Activated CD4-positive, CD25-positive, alpha-beta regulatory T cell (primary cell): ENCODE data around the gene NFIX.

Experiments
- DNase-seq, 4 experiments: peaks; one replicate each; lab custom pipeline; 2025; lab: John Stamatoyannopoulos, UW

The NFIX gene

DNA sequence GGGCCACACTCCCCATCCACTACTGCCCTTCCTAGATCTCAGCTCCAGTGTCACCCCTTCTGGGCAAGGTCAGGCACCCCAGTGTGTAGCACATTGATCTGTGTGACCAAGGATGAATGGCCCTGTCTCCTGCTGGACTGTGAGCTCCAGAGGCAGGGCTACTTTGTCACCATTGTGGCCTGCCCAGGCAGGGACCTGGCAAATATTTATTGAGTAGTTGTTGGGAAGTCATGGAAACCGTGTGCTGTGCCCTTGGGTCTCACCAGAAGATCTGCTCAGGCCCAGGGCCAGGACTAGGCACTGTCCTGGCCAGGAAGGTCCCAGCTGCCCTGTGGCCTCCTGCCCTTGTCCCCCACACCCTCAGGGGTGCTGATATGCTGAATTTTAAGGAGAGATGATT is 133.3 kb downstream of the NFIX start:
- no peak for DNase-seq

DNA sequence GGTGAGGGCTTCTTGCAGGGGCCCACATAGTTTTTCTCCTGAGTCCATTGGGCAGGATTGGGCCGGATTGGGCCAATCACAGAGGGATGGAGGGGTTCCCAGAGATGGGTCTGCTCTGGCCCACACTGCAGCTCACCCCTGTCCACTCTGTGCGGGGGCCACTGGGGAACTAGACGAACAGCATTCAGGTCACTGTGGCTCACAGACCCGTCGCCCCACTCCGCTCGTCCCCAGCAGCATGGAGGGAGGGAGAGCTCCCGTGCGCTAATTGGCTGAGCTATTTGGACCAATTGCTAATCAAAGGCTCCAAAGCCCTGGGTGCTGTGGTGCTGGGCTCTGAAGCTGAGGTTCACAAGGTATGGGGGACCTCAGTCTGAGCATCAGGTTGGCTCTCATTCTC is 134.1 kb downstream of the NFIX start:
- DNase-seq = no peak

DNA sequence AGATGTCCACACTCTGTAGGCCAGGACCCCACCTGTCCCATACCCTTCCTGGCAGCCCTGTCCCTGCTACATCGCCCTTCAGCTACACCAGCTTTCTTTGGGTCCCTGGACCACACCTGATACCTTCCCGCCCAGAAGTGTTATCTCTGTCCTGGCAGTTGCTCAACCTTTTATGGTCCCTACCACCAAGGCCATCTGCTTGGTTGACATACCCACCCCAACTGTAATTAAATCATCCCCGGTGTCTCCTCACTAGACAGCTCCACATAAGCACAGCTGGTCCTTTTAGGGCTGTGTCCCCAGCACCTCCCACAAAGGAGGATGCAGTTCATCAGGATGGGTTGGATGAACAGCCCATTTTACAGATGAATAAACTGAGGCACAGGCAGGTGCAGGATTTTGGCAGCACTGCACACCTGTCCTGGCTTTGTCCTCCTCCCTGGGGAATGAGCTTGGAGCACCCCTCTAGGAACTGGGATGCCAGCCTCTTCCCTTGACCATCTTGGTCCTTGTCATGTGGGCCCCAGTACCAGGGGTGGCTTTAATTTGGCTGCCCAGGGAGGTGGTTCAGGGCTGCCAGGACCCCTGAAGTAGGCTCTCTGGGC is 135.7 kb downstream of the NFIX start:
- no peak for DNase-seq

DNA sequence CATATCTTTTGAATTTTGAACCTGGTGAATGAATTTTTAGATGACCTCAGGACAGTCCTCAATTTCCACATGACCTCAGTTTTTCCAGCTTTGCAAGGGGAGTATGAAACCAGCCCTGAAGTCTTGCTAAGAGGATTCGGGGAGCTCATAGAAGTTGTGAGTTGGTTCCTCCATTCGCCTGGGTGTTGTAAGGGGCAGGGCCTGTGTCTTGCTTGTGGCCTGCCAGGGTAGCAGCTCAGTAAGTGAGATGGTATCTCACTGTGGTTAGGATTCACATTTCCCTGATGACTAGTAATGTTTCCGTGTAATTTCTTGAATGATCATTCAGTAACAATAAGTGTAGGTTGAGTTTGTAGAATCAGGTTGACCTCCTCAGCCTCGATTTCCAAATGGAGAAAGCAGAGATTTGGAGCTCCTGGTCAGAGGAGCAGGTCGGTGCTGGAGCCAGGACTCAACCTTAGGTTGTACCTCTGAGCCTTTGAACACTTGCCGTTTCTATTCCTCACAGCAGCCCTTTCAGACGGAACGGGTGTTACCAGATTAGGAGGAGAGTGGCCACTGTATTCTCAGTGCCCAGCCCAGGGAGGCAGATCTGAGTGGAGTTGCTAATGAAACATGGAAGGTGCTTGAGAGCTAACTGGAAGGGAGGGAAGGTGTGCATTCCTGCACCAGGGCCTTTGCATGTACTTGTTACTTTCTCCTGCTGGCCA is 137.4 kb downstream of the NFIX start:
- no peak for DNase-seq

DNA sequence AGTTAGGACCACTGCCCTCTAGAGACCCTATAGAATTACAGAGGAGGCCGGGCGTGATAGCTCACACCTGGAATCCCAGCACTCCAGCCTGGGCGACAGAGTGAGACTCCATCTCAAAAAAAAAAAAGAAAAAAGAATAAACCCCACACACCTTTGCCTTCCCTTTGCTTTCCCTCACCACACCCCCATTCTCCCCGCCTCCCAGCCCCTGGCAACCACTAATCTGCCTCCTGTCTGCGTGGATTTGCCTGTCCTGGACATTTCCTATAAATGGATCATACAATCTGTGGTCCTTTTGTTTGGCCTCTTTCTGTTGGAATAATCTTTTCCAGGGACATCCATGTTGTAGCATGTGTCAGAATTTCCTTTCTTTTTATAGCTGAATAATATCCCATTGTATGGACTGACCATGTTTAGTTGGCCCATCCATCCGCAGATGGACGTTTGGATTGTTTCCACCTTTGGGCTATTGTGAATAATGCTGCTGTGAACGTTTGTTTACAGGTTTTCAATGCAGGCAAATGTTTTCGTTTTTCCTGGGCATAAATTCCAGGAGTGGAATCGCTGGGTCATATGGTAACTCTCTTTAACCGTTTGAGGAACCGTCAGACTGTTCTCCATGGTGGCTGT is 138.1 kb downstream of the NFIX start:
- DNase-seq = no peak

DNA sequence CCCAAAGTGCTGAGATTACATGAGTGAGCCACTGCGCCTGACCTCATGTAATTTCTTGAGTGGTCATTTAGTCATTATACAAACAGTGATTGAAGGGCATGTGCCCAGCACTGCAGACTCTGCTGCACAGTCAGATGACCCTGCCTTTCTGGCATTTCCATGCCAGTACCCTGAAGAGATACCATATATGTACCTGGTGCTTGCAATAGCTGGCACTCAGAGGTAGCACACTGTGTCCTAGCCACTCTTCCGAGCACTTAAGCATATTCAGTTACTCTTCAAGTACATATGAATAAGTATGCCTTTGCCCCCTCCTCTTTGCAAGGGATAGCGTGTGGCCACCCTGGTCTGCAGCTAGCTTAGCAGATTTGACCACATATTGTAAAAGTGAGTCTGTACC is 139.4 kb downstream of the NFIX start:
- no peak for DNase-seq

DNA sequence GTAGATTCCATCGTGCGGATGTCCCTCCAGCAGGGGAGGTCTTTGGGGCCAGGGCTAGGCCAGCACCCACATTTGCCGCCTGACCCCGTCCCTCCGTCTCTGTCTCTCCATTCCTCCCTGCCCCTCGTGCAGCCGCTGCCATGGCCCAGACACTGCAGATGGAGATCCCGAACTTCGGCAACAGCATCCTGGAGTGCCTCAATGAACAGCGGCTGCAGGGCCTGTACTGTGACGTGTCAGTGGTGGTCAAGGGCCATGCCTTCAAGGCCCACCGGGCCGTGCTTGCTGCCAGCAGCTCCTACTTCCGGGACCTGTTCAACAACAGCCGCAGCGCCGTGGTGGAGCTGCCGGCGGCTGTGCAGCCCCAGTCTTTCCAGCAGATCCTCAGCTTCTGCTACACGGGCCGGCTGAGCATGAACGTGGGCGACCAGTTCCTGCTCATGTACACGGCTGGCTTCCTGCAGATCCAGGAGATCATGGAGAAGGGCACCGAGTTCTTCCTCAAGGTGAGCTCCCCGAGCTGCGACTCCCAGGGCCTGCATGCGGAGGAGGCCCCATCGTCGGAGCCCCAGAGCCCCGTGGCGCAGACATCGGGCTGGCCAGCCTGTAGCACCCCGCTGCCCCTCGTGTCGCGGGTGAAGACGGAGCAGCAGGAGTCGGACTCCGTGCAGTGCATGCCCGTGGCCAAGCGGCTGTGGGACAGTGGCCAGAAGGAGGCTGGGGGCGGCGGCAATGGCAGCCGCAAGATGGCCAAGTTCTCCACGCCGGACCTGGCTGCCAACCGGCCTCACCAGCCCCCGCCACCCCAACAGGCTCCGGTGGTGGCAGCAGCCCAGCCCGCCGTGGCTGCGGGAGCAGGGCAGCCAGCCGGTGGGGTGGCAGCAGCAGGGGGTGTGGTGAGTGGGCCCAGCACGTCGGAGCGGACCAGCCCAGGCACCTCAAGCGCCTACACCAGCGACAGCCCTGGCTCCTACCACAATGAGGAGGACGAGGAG is 140.1 kb downstream of the NFIX start:
- DNase-seq = no peak

DNA sequence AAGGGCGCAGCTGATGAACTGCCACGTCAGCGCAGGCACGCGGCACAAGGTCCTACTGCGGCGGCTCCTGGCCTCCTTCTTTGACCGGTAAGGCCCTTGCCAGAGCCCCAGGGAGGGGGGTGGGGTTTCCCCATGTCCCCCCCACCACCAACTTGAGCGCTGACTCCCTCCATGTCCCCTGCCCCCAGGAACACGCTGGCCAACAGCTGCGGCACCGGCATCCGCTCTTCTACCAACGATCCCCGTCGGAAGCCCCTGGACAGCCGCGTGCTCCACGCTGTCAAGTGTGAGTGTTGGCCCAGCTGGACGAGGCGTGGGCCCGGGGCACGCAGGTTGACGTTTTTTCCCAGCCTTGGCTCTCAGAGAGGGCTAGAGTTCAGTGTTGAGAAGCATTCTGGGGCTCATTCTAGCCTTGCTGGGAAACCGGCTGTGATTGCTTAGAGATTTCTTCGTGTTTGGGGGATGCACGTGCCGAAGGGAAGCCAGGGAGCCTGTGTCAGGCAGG is 142.1 kb downstream of the NFIX start:
- DNase-seq = no peak

DNA sequence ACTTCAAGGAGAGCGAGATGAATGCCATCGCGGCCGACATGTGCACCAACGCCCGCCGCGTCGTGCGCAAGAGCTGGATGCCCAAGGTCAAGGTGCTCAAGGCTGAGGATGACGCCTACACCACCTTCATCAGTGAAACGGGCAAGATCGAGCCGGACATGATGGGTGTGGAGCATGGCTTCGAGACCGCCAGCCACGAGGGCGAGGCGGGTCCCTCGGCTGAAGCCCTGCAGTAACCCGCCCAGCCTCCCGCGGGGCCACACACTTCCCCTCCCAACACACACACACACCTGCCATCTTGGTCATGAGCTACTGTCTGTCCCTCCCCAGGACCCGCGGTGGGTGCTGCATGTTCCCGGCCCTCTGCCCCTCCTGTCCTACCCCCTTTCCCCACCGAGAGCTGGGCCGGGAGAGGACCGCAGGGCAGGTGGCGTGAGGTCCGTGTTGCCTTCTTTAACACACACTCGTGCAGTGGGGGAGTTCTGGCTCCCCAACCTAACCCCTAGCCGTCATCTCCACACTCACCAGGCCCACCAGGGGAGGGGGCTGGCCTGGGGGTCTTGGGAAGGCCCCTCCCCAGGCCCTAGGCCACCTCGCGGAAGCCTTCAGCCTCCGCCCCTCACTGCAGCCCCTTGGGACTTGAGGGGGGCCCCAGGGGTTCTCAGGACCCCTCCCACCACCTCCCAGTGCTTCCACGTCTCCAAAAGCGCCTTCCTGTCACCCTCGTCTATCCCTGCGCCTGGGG is 143.1 kb downstream of the NFIX start:
- DNase-seq = no peak

DNA sequence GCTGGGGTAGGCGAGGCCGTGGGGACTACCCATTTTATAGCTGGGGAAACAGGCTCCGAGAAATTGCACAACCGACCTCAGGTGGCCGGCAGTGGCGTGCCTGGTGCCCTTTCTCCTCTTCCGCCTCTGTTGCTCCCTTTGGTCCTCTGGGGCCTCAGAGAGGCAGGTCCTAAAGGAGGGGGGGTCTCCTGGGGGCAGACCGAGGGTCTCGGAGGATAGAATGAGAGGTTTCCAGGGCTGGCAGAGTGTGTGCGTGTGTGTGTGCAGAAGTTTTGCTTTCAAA is 143.6 kb downstream of the NFIX start:
- DNase-seq = no peak

DNA sequence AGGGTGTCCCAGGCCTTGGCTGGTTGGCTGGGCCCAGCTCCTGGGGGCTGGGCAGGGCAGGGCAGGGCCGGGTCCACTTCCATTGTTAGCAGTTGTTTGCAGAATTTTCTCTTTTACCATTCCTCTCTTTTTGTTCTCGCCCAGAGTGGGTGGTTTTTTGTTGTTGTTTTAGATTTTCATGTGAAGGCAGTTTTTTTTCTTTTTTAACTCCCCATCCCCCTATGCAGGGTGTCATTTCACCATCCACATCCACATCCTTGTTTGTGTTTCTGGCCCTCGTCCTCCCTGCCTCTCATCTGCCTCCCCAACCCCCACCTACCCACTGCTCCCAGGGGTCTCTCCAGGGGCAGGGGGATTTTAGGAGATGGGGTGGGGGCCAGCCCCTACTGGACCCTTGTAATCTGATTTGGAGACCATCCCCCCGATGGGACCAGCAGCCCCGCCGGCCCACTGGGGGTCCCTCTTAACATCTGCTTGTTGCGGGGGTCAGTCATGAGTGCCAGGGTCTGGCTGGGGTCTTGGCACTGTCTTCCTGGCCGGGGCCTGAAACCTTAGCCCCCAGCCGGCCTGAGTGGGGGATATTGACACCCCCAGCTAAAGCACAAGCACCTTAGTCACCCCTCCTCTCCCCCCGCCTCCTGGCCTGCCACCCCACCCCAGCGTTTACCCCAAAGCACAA is 144.5 kb downstream of the NFIX start:
- no peak for DNase-seq

DNA sequence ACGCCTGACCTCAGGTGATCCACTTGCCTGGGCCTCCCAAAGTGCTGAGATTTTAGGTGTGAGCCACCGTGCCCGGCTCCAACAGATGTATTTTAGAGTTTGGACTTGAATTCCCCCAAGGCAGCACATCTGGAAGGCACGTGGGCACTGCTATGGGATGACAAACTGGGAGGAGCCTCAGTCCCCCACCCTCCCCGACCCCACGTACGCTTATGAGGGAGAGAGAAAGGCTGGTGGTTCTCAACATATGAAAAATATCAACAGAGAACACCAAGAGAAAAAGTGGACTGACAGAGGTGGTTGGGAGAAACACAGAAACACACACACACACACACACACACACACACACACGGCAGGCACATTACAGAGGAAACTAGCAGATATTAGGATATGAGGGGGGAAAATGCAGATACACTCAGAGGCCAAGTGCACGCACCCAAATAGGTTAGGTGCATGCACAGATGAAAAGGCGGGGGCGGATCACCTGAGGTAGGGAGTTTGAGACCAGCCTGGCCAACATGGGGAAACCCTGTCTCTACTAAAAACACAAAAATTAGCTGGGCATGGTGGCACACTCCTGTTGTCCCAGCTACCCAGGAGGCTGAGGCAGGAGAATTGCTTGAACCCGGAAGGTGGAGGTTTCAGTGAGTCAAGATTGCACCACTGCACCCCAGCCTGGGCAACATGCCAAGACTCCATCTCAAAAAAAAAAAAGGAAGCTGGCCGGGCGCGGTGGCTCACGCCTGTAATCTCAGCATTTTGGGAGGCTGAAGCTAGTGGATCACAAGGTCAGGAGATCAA is 151.7 kb downstream of the NFIX start:
- no peak for DNase-seq
